SK-N-SH treated with all-trans-retinoic acid at 6 μM for 48 hours (cell line): ENCODE data around the gene IL17REL.

Experiments
- ATAC-seq: fragments of 200-7000 bp; cut with Tn5 transposase; 3 replicates; pipeline ENCODE4 v1.9.1; 2020; ENCODE audit warnings: mild to moderate bottlenecking, moderate library complexity
- ARNTL ChIP-seq: fragments of 450-650 bp; formaldehyde crosslinking; IDR thresholded peaks from 2 replicates; pipeline ENCODE4 v1.5.0; 2020; ENCODE audit warnings: low read depth, mild to moderate bottlenecking, moderate library complexity, borderline replicate concordance
- BACH2 ChIP-seq: fragments of 250-450 bp; sonication (Bioruptor Pico); IDR thresholded peaks from 2 replicates; pipeline ENCODE4 v1.9.0; 2021; ENCODE audit warnings: mild to moderate bottlenecking, borderline replicate concordance
- CREB5 ChIP-seq: fragments of 250-450 bp; sonication (Bioruptor Pico); IDR thresholded peaks from 2 replicates; pipeline ENCODE4 v1.5.1; 2020; ENCODE audit warnings: low read depth, mild to moderate bottlenecking, moderate library complexity
- CSDC2 ChIP-seq: fragments of 250-450 bp; sonication (Bioruptor Pico); IDR thresholded peaks from 2 replicates; pipeline ENCODE4 v1.5.0; 2020; ENCODE audit warnings: mild to moderate bottlenecking, moderate library complexity
- ESRRG ChIP-seq: fragments of 250-450 bp; sonication (Bioruptor Pico); IDR thresholded peaks from 2 replicates; pipeline ENCODE4 v1.6.1; 2021; ENCODE audit warnings: mild to moderate bottlenecking
- GLIS3 ChIP-seq: fragments of 250-450 bp; sonication (Bioruptor Pico); IDR thresholded peaks from 2 replicates; pipeline ENCODE4 v1.5.0; 2020; ENCODE audit warnings: mild to moderate bottlenecking, moderate library complexity
- ISL1 ChIP-seq: fragments of 250-450 bp; sonication (Bioruptor Pico); IDR thresholded peaks from 2 replicates; pipeline ENCODE4 v2.1.2; 2022; ENCODE audit warnings: mild to moderate bottlenecking, moderate library complexity
- OSR1 ChIP-seq: fragments of 250-450 bp; sonication (Bioruptor Pico); IDR thresholded peaks from 2 replicates; pipeline ENCODE4 v1.8.0; 2022; ENCODE audit warnings: moderate library complexity, mild to moderate bottlenecking, inconsistent platforms
- PATZ1 ChIP-seq: fragments of 250-450 bp; sonication (Bioruptor Pico); IDR thresholded peaks from 2 replicates; pipeline ENCODE4 v1.8.0; 2020; ENCODE audit warnings: mild to moderate bottlenecking, moderate library complexity, borderline replicate concordance
- PPARA ChIP-seq: fragments of 250-450 bp; sonication (Bioruptor Pico); IDR thresholded peaks from 2 replicates; pipeline ENCODE4 v1.5.0; 2020; ENCODE audit warnings: mild to moderate bottlenecking, borderline replicate concordance
- RARB ChIP-seq: fragments of 250-450 bp; sonication (Bioruptor Pico); IDR thresholded peaks from 2 replicates; pipeline ENCODE4 v1.8.0; 2021; ENCODE audit warnings: mild to moderate bottlenecking, moderate library complexity
- SNAI2 ChIP-seq: fragments of 250-450 bp; sonication (Bioruptor Pico); IDR thresholded peaks from 2 replicates; pipeline ENCODE4 v1.5.0; 2020; ENCODE audit warnings: mild to moderate bottlenecking, moderate library complexity
- TCF4 ChIP-seq: fragments of 250-450 bp; sonication (Bioruptor Pico); IDR thresholded peaks from 2 replicates; pipeline ENCODE4 v1.8.0; 2021; ENCODE audit warnings: mild to moderate bottlenecking, moderate library complexity, borderline replicate concordance
- TOX ChIP-seq: fragments of 250-450 bp; sonication (Bioruptor Pico); IDR thresholded peaks from 2 replicates; pipeline ENCODE4 v1.8.0; 2021; ENCODE audit warnings: mild to moderate bottlenecking, moderate library complexity, borderline replicate concordance
- TSHZ2 ChIP-seq: fragments of 250-450 bp; sonication (Bioruptor Pico); IDR thresholded peaks from 2 replicates; pipeline ENCODE4 v1.5.0; 2020; ENCODE audit warnings: mild to moderate bottlenecking, moderate library complexity
- ZC3H10 ChIP-seq: fragments of 250-450 bp; sonication (Bioruptor Pico); IDR thresholded peaks from 2 replicates; pipeline ENCODE4 v1.5.1; 2021; ENCODE audit warnings: mild to moderate bottlenecking, moderate library complexity
- ZFP3 ChIP-seq: fragments of 250-450 bp; sonication (Bioruptor Pico); IDR thresholded peaks from 2 replicates; pipeline ENCODE4 v1.5.0; 2020; ENCODE audit warnings: mild to moderate bottlenecking, moderate library complexity
- ZFP30 ChIP-seq: fragments of 450-650 bp; formaldehyde crosslinking; IDR thresholded peaks from 2 replicates; pipeline ENCODE4 v1.5.0; 2022; ENCODE audit warnings: mild to moderate bottlenecking, moderate library complexity
- ZNF565 ChIP-seq: fragments of 450-650 bp; formaldehyde crosslinking; conservative IDR thresholded peaks from 2 replicates; pipeline ENCODE4 v1.5.0; 2020; ENCODE audit warnings: low read depth, mild to moderate bottlenecking, moderate library complexity
- ZNF8 ChIP-seq: fragments of 450-650 bp; formaldehyde crosslinking; IDR thresholded peaks from 2 replicates; pipeline ENCODE4 v1.5.0; 2020; ENCODE audit warnings: mild to moderate bottlenecking, moderate library complexity
- TF ChIP-seq, protein P1 (sequence below): fragments of 250-450 bp; sonication (Bioruptor Pico); IDR thresholded peaks from 2 replicates; pipeline ENCODE4 v1.8.0; 2021; ENCODE audit warnings: low read depth, mild to moderate bottlenecking, moderate library complexity, borderline replicate concordance

Gene IL17REL

GRCh38 chr22:49971232-49972162 is 41.1 kb downstream of the IL17REL start:
- TF ChIP-seq, protein P1, sequence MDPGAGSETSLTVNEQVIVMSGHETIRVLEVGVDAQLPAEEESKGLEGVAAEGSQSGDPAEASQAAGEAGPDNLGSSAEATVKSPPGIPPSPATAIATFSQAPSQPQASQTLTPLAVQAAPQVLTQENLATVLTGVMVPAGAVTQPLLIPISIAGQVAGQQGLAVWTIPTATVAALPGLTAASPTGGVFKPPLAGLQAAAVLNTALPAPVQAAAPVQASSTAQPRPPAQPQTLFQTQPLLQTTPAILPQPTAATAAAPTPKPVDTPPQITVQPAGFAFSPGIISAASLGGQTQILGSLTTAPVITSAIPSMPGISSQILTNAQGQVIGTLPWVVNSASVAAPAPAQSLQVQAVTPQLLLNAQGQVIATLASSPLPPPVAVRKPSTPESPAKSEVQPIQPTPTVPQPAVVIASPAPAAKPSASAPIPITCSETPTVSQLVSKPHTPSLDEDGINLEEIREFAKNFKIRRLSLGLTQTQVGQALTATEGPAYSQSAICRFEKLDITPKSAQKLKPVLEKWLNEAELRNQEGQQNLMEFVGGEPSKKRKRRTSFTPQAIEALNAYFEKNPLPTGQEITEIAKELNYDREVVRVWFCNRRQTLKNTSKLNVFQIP (CRISPR knock-in tag) = no peak
- no peak for TF ChIP-seq OSR1 (CRISPR knock-in tag)
- TF ChIP-seq SNAI2 (CRISPR knock-in tag) = no peak
- TF ChIP-seq ZC3H10 (CRISPR knock-in tag) = no peak
- TF ChIP-seq PPARA (CRISPR knock-in tag) = no peak
- TF ChIP-seq ZNF8 (CRISPR knock-in tag) = no peak
- TF ChIP-seq ARNTL (CRISPR knock-in tag) = no peak
- TF ChIP-seq TOX (CRISPR knock-in tag) = no peak
- ATAC-seq = peak; percentile 42

- TF ChIP-seq RARB = no peak
- no peak for TF ChIP-seq OSR1 (CRISPR knock-in tag)
- TF ChIP-seq ZFP30 (CRISPR knock-in tag) = no peak
- no peak for TF ChIP-seq ESRRG (CRISPR knock-in tag)
- no peak for TF ChIP-seq GLIS3
- no peak for TF ChIP-seq ZNF565 (CRISPR knock-in tag)
- TF ChIP-seq BACH2 (CRISPR knock-in tag) = no peak
- TF ChIP-seq CSDC2 (CRISPR knock-in tag) = no peak
- TF ChIP-seq ZC3H10 (CRISPR knock-in tag) = no peak
- no peak for TF ChIP-seq TSHZ2
- no peak for TF ChIP-seq ISL1
Measured at GRCh38 chr22:49970528-49971231, 41.9 kb downstream of the IL17REL start.

DNA sequence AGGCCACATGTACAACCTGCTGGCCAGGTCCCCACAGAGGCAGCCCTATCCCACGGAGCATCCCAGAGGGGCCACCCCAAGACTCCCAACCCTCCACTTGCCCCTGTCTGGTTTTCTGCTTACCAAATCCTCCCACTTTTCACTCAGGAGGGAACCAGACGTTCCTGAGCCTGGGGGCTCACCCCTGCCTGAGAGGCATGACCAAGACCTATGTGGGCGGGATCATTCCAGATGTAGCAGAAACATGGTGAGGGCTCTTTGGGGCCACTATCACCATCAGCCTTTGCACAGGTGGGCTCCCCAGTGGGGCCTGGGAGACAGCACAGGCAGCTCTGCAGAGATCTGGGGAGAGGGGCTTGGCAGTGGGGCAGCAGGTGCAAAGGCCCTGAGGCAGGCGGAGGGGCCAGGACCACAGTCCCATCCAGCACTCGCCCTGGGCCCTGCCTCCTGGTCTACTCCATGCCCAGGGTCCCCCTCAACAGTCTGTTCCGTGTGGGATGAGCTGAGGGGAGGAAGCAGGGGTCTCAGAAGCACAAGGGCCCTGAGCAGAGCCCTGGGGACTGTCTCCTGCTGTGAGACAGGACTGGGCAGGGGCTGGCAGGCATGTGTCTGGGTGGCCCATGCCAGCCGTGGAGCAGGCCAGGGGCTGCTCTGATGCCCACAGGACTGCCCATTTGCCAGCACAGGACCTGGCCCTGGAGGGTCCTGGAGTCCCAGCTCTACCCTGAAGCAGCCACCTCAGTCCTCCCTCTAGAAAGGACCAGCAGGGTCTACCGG is 42.6 kb downstream of the IL17REL start:
- no peak for TF ChIP-seq ZFP30 (CRISPR knock-in tag)
- no peak for TF ChIP-seq TCF4
- ATAC-seq = peak; percentile 5; the same call in 2 of the 3 replicates

More at GRCh38 chr22:49970528-49971231, 41.9 kb downstream of the IL17REL start:
- ATAC-seq = peak; percentile 87

- no peak for ATAC-seq
- no peak for TF ChIP-seq OSR1 (CRISPR knock-in tag)
- TF ChIP-seq PATZ1 (CRISPR knock-in tag) = no peak
- TF ChIP-seq ZFP3 (CRISPR knock-in tag) = no peak
- no peak for TF ChIP-seq TSHZ2
- no peak for TF ChIP-seq PPARA (CRISPR knock-in tag)
- TF ChIP-seq TCF4 = no peak
- no peak for TF ChIP-seq GLIS3
- no peak for TF ChIP-seq ISL1
- no peak for TF ChIP-seq ZNF8 (CRISPR knock-in tag)
- no peak for TF ChIP-seq ZNF565 (CRISPR knock-in tag)
- TF ChIP-seq ARNTL (CRISPR knock-in tag) = no peak
- no peak for TF ChIP-seq CREB5 (CRISPR knock-in tag)
- TF ChIP-seq RARB = no peak
Measured at GRCh38 chr22:49968831-49969661, 43.5 kb downstream of the IL17REL start.
